GM21619 (cell line): ENCODE measurements around the gene RP9.

Experiments used
- ATAC-seq: cut with Tn5 transposase; IDR thresholded peaks from one replicate; pipeline ENCODE4 v1.9.1; 2021; ENCODE audit not compliant: unreplicated experiment

RP9 gene, protein sequence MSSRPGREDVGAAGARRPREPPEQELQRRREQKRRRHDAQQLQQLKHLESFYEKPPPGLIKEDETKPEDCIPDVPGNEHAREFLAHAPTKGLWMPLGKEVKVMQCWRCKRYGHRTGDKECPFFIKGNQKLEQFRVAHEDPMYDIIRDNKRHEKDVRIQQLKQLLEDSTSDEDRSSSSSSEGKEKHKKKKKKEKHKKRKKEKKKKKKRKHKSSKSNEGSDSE

DNA sequence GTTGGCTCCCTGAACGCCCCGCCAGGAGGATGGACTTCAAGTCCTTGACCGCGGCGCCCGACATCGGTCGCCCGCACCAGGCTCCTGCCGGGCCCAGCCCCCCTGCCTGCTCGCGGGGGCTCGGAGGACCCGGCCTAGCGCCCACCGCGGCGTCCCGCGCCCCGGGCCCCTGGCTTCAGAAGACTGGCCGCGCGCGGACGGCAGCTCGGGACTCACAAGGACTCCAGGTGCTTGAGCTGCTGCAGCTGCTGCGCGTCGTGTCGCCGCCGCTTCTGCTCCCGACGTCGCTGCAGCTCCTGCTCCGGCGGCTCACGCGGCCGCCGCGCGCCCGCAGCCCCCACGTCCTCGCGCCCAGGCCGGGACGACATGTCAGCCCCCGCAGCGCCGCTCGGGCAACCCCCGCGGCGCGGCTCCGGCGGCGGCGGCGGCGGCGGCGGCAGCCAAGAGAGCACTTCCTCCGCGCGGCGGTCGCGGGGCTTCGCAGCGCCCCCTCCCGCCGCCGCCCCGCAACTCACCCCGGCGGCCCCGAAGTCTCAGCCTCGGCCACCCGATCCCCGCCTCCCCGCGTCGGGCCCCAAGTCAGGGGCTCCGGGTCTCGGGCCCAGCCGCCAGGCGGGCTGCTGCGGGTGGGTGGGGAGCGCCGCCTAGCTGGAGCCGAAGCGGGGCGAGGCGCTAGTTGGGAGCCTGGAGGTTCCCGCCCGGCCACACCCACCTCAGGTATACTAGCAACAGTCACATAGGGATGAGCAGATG lies at the start of gene RP9:
Gene RP9, minus strand, starts transcription at position 400 of the 753 bp plus-strand sequence. Its CDS starts 32 bp downstream, at position 368.
- peak; percentile 84 for ATAC-seq

DNA sequence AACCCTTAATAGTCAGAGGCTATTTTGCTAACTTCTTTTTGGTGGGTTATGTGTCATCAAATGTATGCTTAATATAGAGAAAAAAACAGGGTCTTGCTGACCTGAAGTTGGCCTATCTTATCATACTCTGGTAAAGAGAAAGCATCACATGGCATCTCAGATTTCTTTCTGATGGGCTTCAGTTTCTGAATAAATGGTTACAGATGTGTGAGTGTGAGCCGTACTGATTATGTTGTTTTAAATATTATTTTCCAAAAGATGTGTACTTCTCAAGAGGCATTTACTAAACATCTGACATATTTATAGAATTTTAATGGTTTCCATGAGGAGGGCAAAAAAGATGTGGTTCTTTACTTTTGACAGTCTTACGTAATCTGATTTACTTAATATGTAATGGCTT lies 48.6 kb upstream of the RP9 start:
- ATAC-seq: no peak

DNA sequence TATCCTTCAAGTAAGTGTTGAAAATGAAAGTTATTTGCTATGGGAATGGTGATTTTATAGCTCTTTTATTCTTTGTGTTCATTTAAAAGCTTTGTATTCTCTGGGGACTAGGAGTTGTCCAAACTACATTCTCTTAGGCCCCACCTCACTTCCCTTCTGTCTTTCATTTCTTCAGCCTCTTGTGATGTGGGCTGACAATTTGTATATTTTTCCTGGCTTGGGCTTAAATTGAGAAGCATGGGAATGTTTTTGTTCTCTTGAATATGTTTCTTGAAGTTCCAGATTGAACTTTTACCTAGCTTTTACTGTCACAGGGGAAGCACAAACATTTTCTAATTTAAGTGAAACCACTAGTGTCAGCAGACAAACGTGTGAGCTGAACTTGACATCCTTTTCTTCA lies 48.1 kb upstream of the RP9 start:
- no peak for ATAC-seq

DNA sequence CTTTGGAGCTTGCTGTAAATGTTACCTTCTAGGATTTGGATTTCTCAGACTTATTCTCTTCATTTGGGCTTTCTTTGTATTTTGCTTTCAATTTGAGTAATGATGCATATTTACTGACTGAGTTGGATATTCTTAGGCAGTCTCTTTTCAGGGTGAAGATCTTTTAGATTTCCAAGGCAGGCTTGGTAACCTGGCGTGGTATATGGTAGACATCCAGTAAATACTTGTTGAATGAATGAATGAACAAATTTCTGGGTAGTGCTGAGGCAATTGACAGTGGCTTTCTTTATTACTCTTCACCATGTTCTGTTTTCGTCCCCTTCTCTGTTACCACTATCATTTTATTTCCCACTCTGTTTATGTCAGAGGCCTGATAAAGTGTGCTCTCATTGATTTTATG lies 47.2 kb upstream of the RP9 start:
- no peak for ATAC-seq

DNA sequence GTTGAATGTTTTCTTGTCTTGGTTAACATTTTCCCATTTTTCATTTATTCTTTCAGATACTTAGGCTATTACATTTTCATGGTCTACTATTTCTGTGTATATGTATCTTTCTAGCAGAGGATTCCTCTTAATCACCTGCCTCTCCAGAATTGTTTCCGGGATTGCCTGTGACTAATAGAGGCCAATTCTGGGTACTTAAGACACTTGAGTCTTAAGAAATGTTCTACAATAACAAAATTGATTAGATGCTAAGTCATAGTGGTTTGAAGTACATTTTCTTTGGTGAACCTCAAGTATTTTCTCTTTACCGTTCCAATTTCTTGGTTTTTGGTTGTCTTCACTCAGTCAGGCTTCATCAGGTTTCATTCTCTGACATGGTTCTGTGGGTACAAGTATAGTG lies 46.6 kb upstream of the RP9 start:
- ATAC-seq: no peak

DNA sequence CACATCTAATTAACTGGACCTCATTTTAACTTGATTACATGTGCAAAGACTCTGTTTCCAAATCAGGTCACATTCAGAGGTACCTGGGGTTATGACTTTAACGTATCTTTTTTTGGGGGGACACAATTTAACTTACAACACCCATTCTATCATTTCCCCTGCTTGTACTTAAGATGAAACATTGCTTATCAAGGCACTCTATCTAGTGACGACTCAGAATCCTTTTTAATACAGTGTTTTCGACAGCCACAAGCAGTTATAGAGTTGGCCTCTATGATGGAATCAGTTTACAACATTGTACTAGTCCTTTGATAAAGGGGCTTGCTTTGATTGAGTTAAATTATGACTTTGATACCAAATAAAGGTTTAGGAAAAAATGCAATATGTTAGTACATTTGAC lies 42.9 kb upstream of the RP9 start:
- ATAC-seq: no peak

DNA sequence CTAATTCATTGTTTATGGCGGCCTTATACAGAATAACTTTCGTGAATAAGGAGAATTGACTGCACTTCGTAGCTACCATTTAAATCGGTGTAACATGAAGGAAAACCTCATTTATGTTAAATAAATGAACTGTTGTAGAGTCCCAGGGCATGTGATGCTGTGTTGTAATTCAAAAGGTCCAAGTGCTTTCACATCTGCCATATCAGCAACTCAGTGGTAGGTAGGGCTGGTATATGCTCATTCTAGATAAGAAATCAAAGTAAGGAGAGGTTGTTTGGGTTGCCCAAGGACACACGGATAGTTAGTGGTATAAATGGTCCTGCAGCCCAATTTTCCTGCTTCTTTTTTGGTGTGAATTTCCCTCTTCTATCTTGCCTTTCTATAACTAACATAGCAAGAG lies 36.0 kb upstream of the RP9 start:
- ATAC-seq: no peak

DNA sequence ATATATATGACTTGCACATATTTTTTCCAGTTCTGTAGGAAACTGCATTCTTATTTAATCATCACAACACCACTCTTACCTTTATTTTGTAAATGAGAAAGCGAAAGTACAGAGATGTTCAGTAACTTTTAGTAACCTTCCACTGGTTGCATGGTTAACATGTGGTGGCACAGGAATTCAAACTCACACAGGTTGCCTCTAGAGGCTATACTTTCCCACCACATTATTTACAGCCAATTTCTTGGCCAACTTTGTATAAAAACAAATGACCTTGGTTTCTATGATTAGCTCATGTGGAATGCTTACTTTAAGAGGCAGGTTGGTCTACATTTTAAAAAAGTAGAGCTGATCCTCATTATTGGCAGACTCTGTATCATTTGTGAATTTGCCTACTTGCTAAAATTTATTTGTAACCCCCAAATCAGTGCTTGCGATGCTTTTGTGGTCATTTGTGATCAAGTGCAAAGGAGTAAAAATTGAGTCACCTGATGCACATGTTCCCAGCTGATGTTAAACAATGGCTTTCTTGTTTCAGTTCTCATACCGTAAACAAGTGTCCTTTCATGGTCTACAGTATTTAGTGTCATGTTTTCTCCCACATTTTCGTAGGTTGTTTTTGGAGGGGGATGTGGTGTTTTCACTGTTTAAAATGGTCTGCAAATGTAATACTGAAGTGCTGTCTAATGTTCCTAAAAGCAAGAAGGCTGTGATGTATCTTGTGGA lies 35.0 kb upstream of the RP9 start:
- no peak for ATAC-seq

DNA sequence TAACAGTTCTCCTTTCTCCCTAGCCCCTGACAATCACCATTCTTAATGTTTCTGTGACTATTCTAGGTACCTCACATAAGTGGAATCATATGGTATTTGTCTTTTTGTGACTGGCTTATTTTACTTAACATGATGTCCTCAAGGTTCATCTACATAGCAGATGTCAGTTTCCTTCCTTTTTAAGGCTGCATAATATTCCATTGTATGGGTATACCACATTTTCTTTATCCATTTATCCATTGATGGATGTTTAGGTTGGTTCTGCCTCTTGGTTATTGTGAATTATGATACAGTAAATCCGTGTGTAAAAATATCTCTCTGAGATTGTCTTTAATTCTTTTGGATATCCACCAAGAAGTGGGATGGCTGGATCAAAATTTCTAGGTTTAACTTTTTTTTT lies 33.4 kb upstream of the RP9 start:
- no peak for ATAC-seq

DNA sequence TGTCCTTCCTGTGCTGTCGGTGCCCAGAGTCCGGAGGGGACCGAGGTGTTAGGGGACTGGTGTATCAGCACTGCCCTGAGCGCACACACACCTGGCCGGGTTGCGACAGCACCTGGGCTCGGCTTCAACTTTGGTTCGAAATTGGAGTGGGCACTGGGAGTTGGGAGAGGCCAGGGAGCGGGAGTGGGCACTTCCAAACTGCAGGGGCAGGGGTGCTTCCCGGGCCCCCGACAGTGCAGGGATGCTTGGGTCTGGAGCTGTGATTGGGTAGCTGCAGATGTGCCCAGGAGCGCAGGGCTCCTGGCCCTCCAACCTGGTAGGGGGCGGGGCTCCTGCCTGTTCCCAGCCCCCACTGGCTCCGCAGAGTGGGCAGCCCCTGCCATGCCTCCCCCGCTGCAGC lies 27.9 kb upstream of the RP9 start:
- ATAC-seq: no peak

DNA sequence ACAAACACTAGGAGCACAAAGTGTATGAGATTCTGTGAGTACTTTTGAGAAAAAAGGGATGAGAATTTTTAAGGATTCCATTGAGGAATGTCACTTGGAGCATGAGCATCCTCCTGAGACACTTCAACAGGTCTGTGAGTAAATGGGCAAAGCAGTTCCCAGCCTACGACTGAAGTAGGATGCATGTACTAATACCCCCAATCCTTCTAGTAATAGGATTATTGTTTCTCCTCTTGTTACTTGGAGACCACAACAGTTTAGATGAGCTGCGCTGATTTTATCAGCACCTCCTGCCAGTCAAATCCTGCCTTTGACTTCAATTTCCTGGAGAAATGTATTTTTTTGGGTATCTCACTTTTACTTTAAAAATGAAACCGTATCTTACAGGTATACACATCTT lies 21.0 kb upstream of the RP9 start:
- ATAC-seq: no peak

DNA sequence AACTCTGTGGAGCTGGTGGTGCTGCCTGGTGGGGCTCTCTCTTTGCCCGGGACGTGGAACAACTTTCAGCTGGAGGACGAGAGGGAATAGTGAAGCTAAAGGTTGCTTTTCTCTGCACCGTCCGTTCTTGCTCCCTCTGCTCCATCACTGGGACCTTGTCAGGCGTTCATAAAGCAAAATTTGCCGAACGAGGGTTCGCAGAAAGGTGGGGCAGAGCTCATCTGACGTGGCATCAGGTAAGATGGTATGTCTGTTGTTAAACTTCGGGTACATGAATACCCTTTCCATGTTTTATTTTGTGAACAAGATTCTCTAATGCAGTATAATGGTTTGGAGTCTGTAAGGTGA lies 20.6 kb upstream of the RP9 start:
- ATAC-seq: no peak

DNA sequence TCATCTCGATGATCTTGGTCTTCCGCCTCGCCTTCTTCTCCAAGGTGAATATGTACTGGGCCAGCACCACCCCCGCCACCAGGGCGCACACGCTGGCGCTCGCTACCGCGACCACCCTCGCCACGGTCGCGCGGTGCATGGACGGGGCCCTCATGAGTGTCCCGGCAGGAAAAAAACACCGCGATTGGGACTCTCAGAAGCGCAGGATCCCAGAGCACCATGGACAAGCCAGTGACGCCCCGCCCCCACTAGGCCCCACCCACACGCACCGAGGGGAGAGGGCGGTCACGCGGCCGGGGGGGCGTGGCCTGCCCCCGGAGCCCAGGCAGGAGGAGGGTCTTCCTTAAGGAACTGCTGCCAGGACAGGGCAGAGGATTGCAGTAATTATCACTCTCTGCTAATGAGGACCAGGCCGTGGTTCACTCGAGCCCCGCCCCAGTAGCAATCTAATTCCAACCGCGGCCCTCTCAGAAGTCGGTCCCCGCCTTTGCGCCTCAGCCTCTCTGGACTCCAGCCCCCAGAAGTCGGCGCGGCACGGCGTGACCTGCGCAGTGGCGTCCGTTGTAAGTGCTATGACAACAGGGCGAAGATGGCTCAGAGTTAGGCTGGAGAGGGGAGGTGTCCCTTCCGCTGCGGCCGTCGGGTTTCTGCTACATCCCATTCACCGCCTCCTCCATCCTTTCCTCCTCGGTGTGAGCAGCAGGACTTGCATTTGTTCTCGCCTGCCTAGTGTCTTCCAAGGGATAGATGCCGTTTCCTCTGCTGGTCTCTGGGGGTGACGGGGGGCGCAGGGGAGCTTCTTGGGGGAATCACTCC lies 20.0 kb upstream of the RP9 start, which contains the start of gene BBS9:
Gene BBS9, plus strand, starts transcription at position 575 of the 816 bp plus-strand sequence. CDS start 16,689 bp downstream, outside the sequence.
- ATAC-seq: peak; percentile 99

DNA sequence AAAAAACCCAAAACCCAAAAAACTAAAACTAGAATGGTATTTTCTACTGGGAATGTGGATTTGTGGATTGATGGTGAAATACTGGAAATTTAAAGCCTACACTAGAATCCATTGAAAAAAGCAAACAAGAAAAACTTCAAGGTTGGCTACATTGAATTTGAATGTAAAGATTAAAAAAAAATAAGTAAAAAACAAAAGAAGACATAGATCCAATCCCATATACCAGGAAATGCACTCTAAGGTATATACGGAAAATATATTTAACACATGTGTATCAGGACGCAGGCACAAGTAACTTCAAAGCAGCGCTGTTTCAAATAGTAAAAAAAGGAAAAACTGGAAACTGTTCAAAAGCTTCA lies 19.4 kb upstream of the RP9 start:
- no peak for ATAC-seq

DNA sequence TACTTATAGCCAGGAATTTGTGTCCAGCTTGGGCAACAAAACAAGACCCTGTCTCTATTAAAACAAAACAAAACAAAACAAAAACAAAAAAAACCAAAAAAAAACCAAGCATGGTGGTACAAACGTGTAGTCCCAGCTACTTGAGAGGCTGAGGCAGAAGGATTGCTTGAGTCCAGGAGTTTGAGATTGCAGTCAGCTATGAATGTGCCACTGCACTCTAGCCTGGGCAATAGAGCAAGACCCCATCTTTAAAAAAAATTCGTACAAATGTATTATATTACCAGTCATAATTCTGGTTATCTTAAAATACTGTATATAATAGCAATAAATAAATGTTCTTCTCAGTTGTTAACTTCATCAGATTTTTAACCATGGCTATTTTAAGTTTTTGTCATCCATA lies 17.9 kb upstream of the RP9 start:
- no peak for ATAC-seq

DNA sequence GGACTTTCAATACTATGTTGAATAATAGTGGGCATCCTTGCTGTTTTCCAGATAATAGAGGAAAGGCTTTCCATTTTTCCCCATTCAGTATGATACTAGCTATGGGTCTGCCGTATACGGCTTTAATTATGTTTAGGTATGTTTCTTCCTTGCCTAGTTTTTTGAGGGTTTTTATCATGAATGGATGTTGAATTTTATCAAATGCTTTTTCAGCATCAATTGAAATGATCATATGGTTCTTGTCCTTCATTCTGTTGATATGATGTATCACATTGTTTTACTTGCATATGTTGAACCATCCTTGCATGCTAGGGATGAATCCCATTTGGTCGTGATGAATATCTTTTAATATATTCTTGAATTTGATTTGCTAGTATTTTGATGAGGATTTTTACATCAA lies 9.2 kb upstream of the RP9 start:
- ATAC-seq: no peak

DNA sequence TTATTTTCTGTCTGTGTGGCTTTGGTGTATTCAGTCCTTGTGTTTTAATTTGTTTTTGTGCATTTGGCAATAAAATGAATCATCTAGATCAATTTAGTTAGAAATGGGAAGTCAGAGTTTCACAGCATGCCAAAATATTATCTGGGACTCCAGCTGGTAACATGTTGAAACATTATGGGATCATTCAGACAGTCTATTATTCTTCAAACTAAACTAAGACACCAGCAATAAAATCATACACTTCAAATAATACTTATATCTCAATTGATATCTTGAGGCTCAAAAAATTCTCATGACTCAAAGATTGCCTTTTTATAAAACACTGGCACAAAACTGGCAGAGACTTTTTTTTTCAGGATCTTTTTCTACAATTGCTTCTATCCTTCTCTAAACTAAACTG lies 5.8 kb upstream of the RP9 start:
- ATAC-seq: no peak

DNA sequence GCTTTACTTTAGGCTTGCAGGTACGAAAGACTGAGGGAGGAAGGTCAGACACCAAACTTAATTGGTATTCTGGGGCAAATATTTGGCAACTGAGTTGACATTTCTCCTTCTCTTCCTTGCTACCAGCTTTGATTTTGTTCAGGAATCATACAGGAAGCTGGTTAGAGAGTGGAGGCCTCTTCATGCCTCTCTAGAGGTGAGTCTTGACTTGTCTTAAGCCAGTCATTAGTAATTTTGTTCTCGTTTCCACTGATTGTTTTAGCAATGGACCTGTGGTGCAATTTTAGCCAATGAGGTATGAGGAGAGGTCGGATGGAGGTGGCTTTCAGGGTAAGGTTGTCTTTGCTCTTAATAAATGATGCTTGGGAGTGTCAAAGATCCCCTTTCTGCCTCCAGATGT lies 2.4 kb upstream of the RP9 start:
- ATAC-seq: no peak

DNA sequence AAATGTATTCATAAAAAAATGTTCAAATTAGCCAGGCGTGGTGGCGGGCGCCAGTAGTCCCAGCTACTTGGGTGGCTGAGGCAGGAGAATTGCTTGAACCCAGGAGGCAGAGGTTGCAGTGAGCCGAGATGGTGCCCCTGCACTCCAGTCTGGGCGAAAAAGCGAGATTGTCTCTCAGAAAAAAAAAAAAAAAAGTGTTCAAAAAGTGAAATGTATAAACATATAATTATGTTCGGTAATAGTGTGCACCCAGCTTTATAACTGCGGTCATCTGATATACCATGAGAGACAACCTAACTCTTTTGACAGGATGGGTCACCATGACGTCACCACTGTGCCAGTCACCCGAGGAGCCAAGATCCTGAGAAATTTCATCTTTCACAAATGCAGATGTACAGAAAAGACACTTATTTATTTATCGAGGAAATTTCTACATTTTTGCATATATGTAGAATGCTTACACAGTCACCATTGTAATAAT lies 594 bp upstream of the RP9 start:
- no peak for ATAC-seq

DNA sequence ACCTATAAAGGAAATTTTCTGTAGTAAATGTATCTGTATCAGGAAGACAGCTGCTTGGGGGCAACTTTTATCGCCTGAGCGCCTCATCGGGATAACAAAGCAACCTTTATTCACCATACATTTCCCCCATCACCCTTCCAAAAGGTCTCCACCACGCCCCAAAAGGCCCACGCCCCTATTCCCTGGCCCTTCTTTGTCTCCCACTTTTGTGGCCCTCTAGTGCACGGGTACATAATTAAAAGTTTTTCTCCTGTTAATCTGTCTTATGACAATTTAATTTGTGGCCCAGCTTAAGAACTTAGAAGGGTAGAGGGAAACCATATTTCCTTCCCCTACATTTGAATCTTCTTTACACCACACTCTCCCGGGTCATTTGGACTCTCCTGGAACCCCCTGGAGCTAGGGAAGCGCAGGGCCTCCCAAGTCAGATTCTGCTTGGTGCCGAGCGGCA lies 625 bp downstream of the RP9 start:
- no peak for ATAC-seq
